Mesodermal cell (in vitro differentiated cells): ENCODE measurements around the gene TRIM65.

Experiments used
- H3K27ac ChIP-seq: 2 replicates; pipeline ENCODE4 v1.7.0; 2013; ENCODE audit warnings: mild to moderate bottlenecking, low read depth, low read length, moderate library complexity; ENCODE audit not compliant: severe bottlenecking
- H3K36me3 ChIP-seq: 2 replicates; pipeline ENCODE4 v1.7.1; 2013; ENCODE audit warnings: mild to moderate bottlenecking, low read length, moderate library complexity; ENCODE audit not compliant: control insufficient read depth, insufficient read depth
- H3K4me1 ChIP-seq: one replicate; pipeline ENCODE4 v1.7.1; 2013; ENCODE audit warnings: mild to moderate bottlenecking, low read length; ENCODE audit not compliant: insufficient read depth, control insufficient read depth, poor library complexity, severe bottlenecking
- H3K4me3 ChIP-seq: 2 replicates; pipeline ENCODE4 v1.7.0; 2013; ENCODE audit warnings: low read length, control low read depth, mild to moderate bottlenecking; ENCODE audit not compliant: insufficient read depth, poor library complexity, severe bottlenecking; ENCODE audit errors: extremely low read depth
- H3K9me3 ChIP-seq: 2 replicates; pipeline ENCODE4 v1.7.1; 2013; ENCODE audit warnings: mild to moderate bottlenecking, low read length, moderate library complexity; ENCODE audit not compliant: control insufficient read depth
- WGBS, 2 experiments: methylation state at CpG; one replicate each; pipeline ENCODE4 v1.1.5; 2013; ENCODE audit warnings: missing lambda C conversion rate in 2 of 2; ENCODE audit not compliant: insufficient coverage in 2 of 2; 5-methylcytosine and 5-hydroxymethylcytosine counted together

TRIM65 gene

GRCh38 chr17:75917141-75917916 is 20.6 kb upstream of the TRIM65 start:
- H3K27ac ChIP-seq: no peak overlapping the region
- no peaks in the 10 kb centered on the region for H3K4me1 ChIP-seq
- 93 to 96% methylated on average over 14 to 20 of the region's 23 CpGs for WGBS, 2 experiments
- H3K9me3 ChIP-seq: no peaks in the 10 kb centered on the region
- no peaks in the 10 kb centered on the region for H3K36me3 ChIP-seq
- H3K4me3 ChIP-seq: no peak overlapping the region

GRCh38 chr17:75915268-75915667 is 18.5 kb upstream of the TRIM65 start:
- Histone ChIP-seq H3K36me3 (no peaks in the 10 kb centered on the region), H3K9me3 (no peaks in the 10 kb centered on the region), H3K4me1 (no peaks in the 10 kb centered on the region), H3K27ac (no peak overlapping the region), H3K4me3 (no peak overlapping the region)
- WGBS, 2 experiments: 81 to 94% methylated on average over 6 of the region's 8 CpGs

- 92% methylated on average over 27 to 30 of the region's 34 CpGs for WGBS, 2 experiments
- no peak overlapping the region for H3K27ac ChIP-seq
- H3K4me3 ChIP-seq: no peak overlapping the region
- no peaks in the 10 kb centered on the region for H3K4me1 ChIP-seq
- no peaks in the 10 kb centered on the region for H3K36me3 ChIP-seq
- H3K9me3 ChIP-seq: no peaks in the 10 kb centered on the region
Observed at GRCh38 chr17:75914643-75915267, 18.0 kb upstream of the TRIM65 start.

- no peaks in the 10 kb centered on the region for H3K9me3 ChIP-seq
- no peaks in the 10 kb centered on the region for H3K4me1 ChIP-seq
- no peak overlapping the region for H3K27ac ChIP-seq
- 94 to 97% methylated on average over 26 of the region's 32 CpGs for WGBS, 2 experiments
- no peaks in the 10 kb centered on the region for H3K36me3 ChIP-seq
- no peak overlapping the region for H3K4me3 ChIP-seq
Observed at GRCh38 chr17:75913537-75914210, 16.9 kb upstream of the TRIM65 start.

GRCh38 chr17:75910699-75911098 is 13.9 kb upstream of the TRIM65 start:
- H3K4me1 ChIP-seq: no peaks in the 10 kb centered on the region
- no peaks in the 10 kb centered on the region for H3K9me3 ChIP-seq
- WGBS, 2 experiments: 56 to 90% methylated on average over 2 to 6 of the region's 6 CpGs
- no peaks in the 10 kb centered on the region for H3K36me3 ChIP-seq
- no peak overlapping the region for H3K27ac ChIP-seq
- H3K4me3 ChIP-seq: no peak overlapping the region

GRCh38 chr17:75909812-75910274 is 13.1 kb upstream of the TRIM65 start:
- H3K27ac ChIP-seq: no peak overlapping the region
- H3K4me3 ChIP-seq: no peak overlapping the region
- WGBS, 2 experiments: 94 to 95% methylated on average over 2 of the region's 11 CpGs
- H3K9me3 ChIP-seq: no peaks in the 10 kb centered on the region
- H3K36me3 ChIP-seq: no peaks in the 10 kb centered on the region
- H3K4me1 ChIP-seq: peaks cover 6% of the 10 kb centered on the region

GRCh38 chr17:75909051-75909811 is 12.5 kb upstream of the TRIM65 start:
- Histone ChIP-seq H3K27ac (no peak overlapping the region), H3K36me3 (no peaks in the 10 kb centered on the region), H3K4me1 (peaks cover 6% of the 10 kb centered on the region), H3K4me3 (no peak overlapping the region), H3K9me3 (no peaks in the 10 kb centered on the region)
- 84 to 86% methylated on average over 11 to 12 of the region's 14 CpGs for WGBS, 2 experiments

GRCh38 chr17:75908201-75908600 is 11.4 kb upstream of the TRIM65 start:
- no peak overlapping the region for H3K27ac ChIP-seq
- H3K4me3 ChIP-seq: no peak overlapping the region
- H3K4me1 ChIP-seq: peaks cover 9% of the 10 kb centered on the region
- H3K9me3 ChIP-seq: no peaks in the 10 kb centered on the region
- H3K36me3 ChIP-seq: no peaks in the 10 kb centered on the region
- WGBS, 2 experiments: 81 to 90% methylated on average over 5 to 6 of the region's 6 CpGs

- Histone ChIP-seq H3K9me3 (no peaks in the 10 kb centered on the region), H3K4me3 (no peak overlapping the region), H3K4me1 (peaks cover 14% of the 10 kb centered on the region), H3K27ac (no peak overlapping the region), H3K36me3 (peaks cover 16% of the 10 kb centered on the region)
- WGBS, 2 experiments: 91 to 97% methylated on average over 8 of the region's 10 CpGs
Observed at GRCh38 chr17:75906143-75906884, 9.6 kb upstream of the TRIM65 start.
